Mucosa of stomach (tissue), 1 donor: ENCODE results near the gene GFER.

Experiments used
- H3K27me3 ChIP-seq: one replicate; pipeline ENCODE4 v1.7.0; 2013; ENCODE audit warnings: mild to moderate bottlenecking, low read length; ENCODE audit not compliant: control insufficient read depth, insufficient read depth
- H3K36me3 ChIP-seq: one replicate; pipeline ENCODE4 v1.7.0; 2013; ENCODE audit warnings: low read length; ENCODE audit not compliant: control insufficient read depth, insufficient read depth
- H3K4me1 ChIP-seq: one replicate; pipeline ENCODE4 v1.7.0; 2013; ENCODE audit warnings: mild to moderate bottlenecking, low read length; ENCODE audit not compliant: control insufficient read depth, insufficient read depth
- H3K4me3 ChIP-seq: one replicate; pipeline ENCODE4 v1.7.0; 2013; ENCODE audit warnings: low read length
- H3K9ac ChIP-seq: one replicate; pipeline ENCODE4 v1.7.0; 2013; ENCODE audit warnings: mild to moderate bottlenecking, low read length, moderate library complexity
- H3K9me3 ChIP-seq: one replicate; pipeline ENCODE4 v1.7.0; 2013; ENCODE audit warnings: mild to moderate bottlenecking, low read length, moderate library complexity; ENCODE audit not compliant: control insufficient read depth
- donor health status: Pancreatic carcinoma.

Gene GFER

GRCh38 chr16:2025251-2025650 is 41.3 kb downstream of the GFER start:
- Histone ChIP-seq H3K4me1 (peaks cover 57% of the 10 kb centered on the region), H3K4me3 (no peak overlapping the region), H3K9me3 (no peaks in the 10 kb centered on the region), H3K9ac (no peak overlapping the region), H3K27me3 (peaks cover 6% of the 10 kb centered on the region), H3K36me3 (peaks cover 3% of the 10 kb centered on the region)

- no peak overlapping the region for H3K4me3 ChIP-seq
- no peaks in the 10 kb centered on the region for H3K9me3 ChIP-seq
- H3K36me3 ChIP-seq = peaks cover 3% of the 10 kb centered on the region
- H3K9ac ChIP-seq = peak overlapping the region; percentile 61
- H3K27me3 ChIP-seq = no peaks in the 10 kb centered on the region
- H3K4me1 ChIP-seq = peaks cover 50% of the 10 kb centered on the region
Measured at GRCh38 chr16:2025878-2026460, 42.0 kb downstream of the GFER start.

- no peaks in the 10 kb centered on the region for H3K9me3 ChIP-seq
- peaks cover 50% of the 10 kb centered on the region for H3K4me1 ChIP-seq
- H3K36me3 ChIP-seq = peaks cover 3% of the 10 kb centered on the region
- H3K4me3 ChIP-seq = peak within 1 kb of the TSS; percentile 75
- H3K9ac ChIP-seq = peak within 1 kb of the TSS; percentile 61
- H3K27me3 ChIP-seq = no peaks in the 10 kb centered on the region
Measured at GRCh38 chr16:2026461-2027023, 42.5 kb downstream of the GFER start, which contains the start of gene NHERF2. Gene NHERF2 (plus strand): TSS chr16:2026902. CDS start chr16:2027006, 104 bp downstream.

GRCh38 chr16:2027024-2028010 is 43.3 kb downstream of the GFER start:
- peaks cover 51% of the 10 kb centered on the region for H3K4me1 ChIP-seq
- no peaks in the 10 kb centered on the region for H3K27me3 ChIP-seq
- H3K36me3 ChIP-seq = peaks cover 3% of the 10 kb centered on the region
- H3K4me3 ChIP-seq = peak overlapping the region; percentile 75
- H3K9ac ChIP-seq = peak overlapping the region; percentile 26
- H3K9me3 ChIP-seq = no peaks in the 10 kb centered on the region

- H3K4me1 ChIP-seq = peaks cover 53% of the 10 kb centered on the region
- peaks cover 3% of the 10 kb centered on the region for H3K36me3 ChIP-seq
- H3K4me3 ChIP-seq = peak overlapping the region; percentile 75
- H3K9me3 ChIP-seq = no peaks in the 10 kb centered on the region
- peak overlapping the region; percentile 26 for H3K9ac ChIP-seq
- H3K27me3 ChIP-seq = no peaks in the 10 kb centered on the region
Measured at GRCh38 chr16:2028146-2028545, 44.2 kb downstream of the GFER start.

GRCh38 chr16:2028620-2029220 is 44.7 kb downstream of the GFER start:
- H3K4me3 ChIP-seq = no peak overlapping the region
- H3K27me3 ChIP-seq = no peaks in the 10 kb centered on the region
- H3K9ac ChIP-seq = peak overlapping the region; percentile 26
- peaks cover 54% of the 10 kb centered on the region for H3K4me1 ChIP-seq
- no peaks in the 10 kb centered on the region for H3K9me3 ChIP-seq
- peaks cover 3% of the 10 kb centered on the region for H3K36me3 ChIP-seq

GRCh38 chr16:2029350-2029749 is 45.4 kb downstream of the GFER start:
- H3K27me3 ChIP-seq = no peaks in the 10 kb centered on the region

GRCh38 chr16:2030036-2030435 is 46.0 kb downstream of the GFER start:
- Histone ChIP-seq H3K9ac (no peak overlapping the region), H3K4me3 (no peak overlapping the region), H3K9me3 (no peaks in the 10 kb centered on the region), H3K4me1 (peaks cover 59% of the 10 kb centered on the region), H3K36me3 (peaks cover 3% of the 10 kb centered on the region), H3K27me3 (no peaks in the 10 kb centered on the region)

More at GRCh38 chr16:2029350-2029749, 45.4 kb downstream of the GFER start:
- peaks cover 3% of the 10 kb centered on the region for H3K36me3 ChIP-seq
- no peak overlapping the region for H3K9ac ChIP-seq
- H3K4me3 ChIP-seq = no peak overlapping the region
- H3K9me3 ChIP-seq = no peaks in the 10 kb centered on the region
- H3K4me1 ChIP-seq = peaks cover 53% of the 10 kb centered on the region

- Histone ChIP-seq H3K4me1 (peaks cover 64% of the 10 kb centered on the region), H3K27me3 (no peaks in the 10 kb centered on the region), H3K4me3 (no peak overlapping the region), H3K9me3 (no peaks in the 10 kb centered on the region), H3K36me3 (peaks cover 3% of the 10 kb centered on the region), H3K9ac (no peak overlapping the region)
Measured at GRCh38 chr16:2031081-2031577, 47.1 kb downstream of the GFER start.

GRCh38 chr16:2032285-2033056 is 48.5 kb downstream of the GFER start:
- peak overlapping the region; percentile 70 for H3K9ac ChIP-seq
- H3K36me3 ChIP-seq = peaks cover 11% of the 10 kb centered on the region
- no peaks in the 10 kb centered on the region for H3K27me3 ChIP-seq

More at GRCh38 chr16:2032285-2033056, 48.5 kb downstream of the GFER start:
- Histone ChIP-seq H3K4me3 (no peak overlapping the region), H3K9me3 (no peaks in the 10 kb centered on the region), H3K4me1 (peaks cover 70% of the 10 kb centered on the region)
